NCI-H2029 (cell line): ENCODE measurements around the gene NOLC1.

Experiments used
- DNase-seq: peaks from one replicate; lab custom pipeline; 2025; lab: John Stamatoyannopoulos, UW

The NOLC1 gene

DNA sequence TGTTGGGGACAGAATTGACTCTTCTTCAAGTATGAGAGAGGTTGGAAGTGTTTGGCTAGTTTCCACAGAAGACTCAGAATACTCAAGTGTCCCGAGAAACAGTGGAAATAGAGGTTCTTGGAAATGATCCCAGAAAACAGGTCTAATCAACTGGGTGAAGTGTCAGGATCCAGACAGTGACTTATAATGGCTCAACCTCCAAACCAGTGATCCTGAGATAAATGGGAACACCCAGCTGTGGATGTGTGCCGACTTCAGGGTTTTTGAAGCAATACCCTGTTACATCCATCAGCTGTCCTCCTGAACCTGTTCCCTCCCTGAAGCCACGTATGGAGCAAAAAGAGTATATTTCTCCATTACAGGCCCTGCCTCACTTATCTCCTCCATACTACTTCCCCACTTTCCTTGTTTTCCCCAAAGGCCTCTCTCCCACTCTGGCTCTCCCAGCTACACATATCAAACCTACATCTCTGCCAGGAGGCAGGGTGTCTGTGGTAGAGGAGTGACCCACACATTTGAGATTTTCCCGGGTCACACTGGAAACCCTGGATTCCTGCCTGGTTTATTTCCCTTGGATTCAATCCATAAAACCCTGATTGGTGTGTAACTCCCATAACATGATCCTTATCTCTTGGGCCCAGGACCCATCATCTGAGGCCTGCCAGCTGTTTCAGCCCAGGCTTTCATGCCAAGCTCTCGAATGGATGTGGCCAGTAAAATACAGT, 56.3 kb downstream of the NOLC1 start:
- DNase-seq: no peak

DNA sequence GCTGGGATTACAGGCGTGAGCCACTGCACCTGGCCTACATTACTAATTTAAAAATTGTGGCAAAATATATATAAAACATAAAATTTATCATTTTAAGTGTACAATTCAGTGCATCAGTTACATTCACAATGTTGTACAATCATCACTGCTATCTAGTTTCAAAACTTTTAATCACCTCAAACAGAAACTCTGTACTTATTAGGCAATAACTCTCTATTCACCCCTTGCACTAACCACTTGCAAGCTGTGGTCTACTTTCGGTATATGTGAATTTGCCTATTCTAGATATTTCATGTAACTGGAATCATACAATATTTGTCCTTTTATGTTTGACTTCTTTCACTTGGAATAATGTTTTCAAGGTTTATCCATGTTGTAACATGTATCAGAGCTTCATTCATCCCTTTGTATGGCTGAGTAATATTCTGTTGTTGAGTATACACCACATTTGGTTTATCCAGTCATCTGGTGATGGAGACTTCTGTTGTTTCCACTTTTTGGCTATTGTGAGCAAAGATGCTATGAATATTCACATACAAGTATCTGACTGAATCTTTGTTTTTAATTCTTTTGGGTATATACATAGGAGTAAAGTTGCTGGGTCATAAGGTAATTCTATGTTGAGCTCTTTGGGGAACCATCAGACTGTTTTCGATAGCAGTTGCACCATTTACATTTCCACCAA, 59.6 kb downstream of the NOLC1 start:
- DNase-seq: no peak
